Measurements from ENCODE around the gene ZNF605.
"Not testable (repeated sequence)": the region's sequence is repeated elsewhere in the genome, so short reads cannot be mapped to it uniquely, and the experiment has no call there.

ZNF605 gene

DNA sequence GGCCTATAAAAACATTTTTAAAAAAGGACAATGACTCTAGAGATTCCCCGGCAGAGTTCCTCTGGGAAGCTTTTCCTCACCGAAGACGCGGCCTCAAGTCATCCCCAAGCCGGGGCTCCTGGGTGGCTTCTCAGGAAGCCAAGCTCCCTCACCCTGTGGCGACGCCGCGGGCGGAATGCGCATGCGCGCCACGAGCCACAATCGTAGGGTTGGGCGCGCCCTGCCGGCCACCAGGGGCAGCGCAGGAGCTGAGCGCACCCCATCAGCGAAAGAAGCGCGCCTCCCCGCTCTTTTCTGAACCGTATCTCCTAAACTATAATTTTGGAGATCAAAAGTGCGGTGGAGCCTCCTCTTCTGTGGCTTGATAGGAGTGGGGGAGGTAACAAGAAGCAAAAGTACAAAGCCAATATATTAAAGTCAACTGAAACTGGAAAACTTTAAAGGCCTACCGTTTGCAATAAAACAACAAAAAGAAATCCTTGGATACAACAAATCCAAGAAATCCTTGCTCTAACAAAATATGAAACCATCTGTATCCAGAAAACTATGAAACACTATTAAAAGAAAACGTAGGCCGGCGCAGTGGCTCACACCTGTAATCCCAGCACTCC is 51.3 kb downstream of the ZNF605 start:
- DNase-seq: no peak

DNA sequence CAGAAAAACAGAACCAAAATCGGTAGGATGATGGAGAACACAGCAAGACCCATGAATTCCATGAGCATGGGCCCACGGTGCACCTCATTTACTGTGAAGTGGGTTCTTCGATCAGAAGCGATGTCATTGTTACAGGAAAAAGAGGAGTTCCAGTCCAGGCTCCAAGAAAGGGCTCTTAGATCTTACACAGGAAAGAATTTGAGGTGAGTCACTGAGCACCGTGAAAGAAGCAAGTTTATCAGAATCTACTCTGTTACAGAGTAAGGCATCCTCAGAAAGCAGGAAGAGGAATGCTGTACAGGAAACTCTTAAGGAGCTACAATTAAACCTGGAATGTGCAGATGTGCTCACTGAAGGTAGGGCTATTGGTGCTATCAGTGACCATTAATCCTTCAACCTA is 57.1 kb downstream of the ZNF605 start:
- no peak for DNase-seq

DNA sequence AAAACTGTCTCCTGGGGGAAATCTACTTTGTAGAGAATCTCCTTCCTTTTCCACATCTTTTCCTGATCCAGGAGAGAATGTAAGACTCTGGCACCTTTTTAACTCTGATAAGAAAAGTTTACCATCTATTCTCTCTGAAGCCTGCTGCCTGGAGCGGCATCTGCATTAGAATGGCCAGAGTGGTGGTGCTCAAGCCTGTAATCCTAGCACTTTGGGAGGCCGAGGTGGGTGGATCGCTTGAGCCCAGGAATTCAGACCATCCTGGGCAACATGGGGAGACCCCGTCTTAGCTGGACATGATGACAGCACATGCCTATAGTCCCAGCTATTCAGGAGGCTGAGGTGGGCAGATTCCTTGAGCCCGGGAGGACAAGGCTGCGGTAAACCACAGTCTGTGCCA is 67.3 kb downstream of the ZNF605 start:
- no peak for DNase-seq

DNA sequence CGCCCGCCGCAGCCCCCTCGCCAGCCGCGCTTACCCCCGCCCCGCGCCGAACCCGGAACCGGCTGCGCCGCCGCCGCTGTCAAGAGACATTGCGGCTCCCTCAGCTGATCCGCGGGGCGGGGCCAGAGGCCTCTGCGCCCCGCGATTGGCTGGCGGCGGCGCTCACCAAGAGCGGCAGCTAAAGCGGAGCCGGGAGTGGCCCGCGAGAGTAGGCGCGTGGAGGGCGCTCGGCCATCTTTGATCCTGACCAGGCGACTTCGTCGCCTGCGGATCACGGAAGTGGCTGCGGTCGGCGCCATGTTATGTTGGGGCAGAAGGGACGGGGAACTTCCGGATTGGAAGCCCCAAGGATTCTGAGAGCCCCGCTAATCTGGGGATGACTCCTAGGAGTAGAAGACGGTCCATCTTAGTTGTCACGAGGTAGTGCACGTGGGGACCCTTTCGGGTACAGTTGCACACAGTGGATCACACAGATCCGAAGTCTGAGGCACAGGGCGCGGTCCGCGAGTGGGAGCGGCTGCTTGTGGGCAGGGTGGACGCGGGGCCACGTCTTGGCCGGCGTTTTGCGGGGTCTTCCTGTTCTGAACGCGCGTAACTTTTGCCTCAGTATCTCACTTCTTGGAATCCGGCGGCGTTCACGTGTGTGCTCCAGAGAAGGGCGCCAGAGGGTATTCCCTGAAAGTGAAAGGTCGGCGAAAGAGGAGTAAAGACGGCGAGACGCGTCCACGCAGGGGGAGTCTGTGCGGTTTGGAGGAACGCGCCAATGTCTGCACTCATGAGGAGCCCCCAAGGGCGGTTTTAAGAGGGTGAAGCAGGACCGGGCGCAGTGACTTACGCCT is 68.4 kb downstream of the ZNF605 start, which contains the start of gene CHFR:
TSS of gene CHFR (minus strand) at position 93 of the 839 bp plus-strand sequence. CDS start 277 bp downstream, outside the sequence.
- peak; percentile 70 for DNase-seq

DNA sequence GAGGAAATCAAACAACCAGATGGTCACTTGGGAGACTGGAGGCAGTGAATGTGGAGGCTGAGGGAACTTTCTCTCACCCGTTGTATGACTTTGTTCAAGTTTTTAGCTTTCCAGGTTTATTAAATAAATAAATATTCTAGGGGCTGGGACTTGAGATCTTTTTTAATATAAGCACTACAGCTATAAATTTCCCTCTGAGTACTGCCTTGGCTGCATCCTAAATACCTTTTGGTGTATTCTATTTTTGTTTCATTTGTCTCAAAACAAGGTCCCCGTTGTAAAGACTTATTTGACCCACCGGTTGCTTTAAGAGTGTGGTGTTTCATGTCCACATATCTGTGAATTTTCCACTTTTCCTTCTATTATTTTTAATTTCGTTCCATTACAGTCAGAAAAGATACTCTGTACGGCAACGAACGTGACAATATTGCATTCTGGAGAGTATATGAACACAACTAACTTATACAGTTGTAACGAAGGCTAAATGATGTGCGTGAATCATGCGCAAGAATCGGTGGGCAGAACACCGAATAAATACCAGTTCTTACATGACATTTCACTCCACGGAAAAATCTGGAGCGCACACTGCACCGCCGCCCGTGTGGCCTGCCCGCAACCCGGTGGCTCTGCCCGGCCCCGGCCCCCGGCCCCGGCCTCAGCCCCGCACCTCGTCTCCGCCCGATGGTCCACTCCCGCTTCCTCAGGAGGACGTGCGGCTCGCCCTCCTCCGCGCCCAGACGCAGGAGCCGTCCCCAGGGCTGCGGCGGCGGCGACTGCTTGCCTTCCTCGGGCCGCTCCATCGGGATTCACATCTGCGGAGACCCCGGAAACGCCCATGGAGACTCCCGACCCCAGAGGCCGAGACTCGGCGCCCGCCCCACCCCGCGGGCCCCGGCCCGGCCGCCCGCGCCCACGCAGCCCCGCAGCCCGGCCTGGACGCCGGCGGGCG is 69.3 kb downstream of the ZNF605 start:
- no peak for DNase-seq

DNA sequence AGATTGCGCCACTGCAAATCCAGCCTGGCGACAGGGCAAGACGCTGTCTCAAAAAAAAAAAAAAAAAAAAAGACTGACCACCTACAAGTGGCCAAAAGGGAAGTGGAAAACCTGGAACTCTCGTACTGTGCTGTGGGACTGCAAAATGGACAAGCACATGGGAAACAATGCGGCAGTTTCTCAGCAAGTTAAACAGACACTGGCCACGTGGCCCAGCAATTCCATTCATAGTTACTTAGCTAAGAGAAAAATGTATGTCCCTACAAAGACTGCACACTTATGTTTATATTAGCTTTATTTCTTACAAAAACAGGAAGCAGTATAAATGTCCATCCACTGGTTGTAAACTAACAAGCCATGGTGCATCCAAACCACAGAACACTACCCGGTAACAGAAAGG is 74.3 kb downstream of the ZNF605 start:
- no peak for DNase-seq

DNA sequence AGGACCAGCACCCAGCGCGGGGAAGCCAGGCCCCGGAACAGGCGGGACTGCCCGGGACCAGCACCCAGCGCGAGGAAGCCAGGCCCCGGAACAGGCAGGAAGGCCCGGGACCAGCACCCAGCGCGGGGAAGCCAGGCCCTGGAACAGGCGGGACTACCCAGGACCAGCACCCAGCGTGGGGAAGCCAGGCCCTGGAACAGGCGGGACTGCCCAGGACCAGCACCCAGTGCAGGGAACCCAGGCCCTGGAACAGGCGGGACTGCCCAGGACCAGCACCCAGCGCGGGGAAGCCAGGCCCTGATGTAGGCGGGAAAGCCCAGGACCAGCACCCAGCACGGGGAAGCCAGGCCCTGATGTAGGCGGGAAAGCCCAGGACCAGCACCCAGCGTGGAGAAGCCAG is 81.5 kb downstream of the ZNF605 start:
- DNase-seq: not testable (repeated sequence)

DNA sequence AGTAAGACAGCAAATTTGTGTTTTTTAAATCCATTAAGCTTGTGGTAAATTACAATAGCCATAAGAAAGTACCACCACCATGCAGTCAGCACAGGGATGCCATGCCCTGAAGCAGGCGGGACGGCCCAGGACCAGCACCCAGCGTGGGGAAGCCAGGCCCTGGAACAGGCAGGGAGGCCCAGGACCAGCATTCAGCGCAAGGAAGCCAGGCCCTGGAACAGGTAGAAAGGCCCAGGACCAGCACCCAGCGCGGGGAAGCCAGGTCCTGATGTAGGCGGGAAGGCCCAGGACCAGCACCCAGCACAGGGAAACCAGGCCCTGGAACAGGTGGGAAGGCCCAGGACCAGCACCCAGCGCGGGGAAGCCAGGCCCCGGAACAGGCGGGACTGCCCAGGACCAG is 81.9 kb downstream of the ZNF605 start:
- DNase-seq: no peak

DNA sequence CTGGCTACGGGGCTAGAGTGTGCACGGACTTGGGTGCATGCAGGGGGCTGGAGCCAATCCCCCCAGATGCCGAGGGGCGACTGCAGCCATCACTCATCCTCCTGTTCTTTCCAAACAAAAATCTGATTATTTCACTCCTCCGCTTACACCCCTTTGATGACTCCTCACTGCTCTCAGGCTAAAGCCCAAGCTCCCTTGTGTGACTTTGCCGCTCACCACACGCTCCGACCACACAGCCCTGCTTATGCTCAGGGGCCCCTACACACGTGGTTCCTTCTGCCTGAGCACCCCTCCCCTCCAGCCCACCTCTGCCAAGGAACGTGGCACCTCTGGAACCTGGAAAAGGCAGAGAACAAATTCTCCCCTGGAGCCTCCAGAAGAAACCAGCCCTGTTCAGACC is 82.4 kb downstream of the ZNF605 start:
- DNase-seq: no peak

DNA sequence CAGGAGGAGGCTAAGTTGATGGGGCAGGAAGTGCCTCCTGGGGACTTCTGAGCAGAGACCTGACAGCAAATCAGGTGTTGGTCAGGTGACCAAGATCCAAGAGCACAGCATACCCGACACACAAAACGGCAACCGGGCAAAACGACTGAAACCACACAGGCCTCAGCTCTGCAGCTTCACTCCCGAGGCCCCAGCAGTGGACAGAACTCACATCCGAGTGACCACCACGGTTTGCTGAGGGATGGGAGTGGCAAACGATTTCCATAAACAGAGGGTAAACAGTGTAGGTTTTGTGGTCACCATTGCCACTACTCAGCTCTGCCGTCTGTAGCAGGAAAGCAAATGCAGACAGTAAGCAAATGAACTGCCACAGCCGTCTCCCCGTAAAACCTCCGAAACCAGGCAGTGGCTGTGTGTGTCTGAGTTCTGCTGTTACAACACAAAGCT is 83.1 kb downstream of the ZNF605 start:
- no peak for DNase-seq

DNA sequence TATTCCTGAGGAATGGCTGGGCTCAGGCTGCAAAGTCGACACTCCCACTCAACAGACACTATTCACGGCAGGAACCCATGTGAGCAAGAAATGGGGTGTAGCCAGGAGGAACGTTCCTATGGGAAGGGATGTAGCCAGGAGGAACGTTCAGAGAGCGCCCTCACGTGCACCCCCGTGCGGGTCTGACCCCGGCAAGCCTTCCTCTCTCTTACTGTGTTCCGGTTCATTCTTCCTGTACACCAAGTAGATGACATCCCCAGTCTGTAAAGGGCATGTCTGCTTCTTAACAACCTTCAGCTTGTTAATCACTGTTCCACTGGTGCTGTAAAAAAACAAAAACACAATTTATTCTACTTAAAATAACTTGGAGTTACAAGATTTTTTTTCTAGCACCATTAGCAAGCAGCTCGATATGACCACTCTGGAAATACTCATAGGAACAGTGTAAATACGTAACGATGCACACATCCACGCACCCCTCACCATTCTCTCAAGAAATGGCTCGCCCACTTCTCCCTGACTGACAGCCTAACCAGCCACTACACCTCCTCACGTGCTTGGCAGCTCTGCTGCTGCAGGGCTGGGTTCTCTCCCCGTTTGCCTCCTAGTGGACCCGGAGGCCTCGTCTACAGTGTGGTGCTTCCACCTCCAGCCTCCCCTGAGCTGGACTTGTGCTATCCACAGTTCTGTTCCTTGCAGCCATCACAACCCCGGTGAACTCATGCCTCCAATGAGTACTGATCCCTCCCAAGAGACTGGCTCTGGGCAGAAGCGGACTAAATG is 83.8 kb downstream of the ZNF605 start:
- DNase-seq: no peak

DNA sequence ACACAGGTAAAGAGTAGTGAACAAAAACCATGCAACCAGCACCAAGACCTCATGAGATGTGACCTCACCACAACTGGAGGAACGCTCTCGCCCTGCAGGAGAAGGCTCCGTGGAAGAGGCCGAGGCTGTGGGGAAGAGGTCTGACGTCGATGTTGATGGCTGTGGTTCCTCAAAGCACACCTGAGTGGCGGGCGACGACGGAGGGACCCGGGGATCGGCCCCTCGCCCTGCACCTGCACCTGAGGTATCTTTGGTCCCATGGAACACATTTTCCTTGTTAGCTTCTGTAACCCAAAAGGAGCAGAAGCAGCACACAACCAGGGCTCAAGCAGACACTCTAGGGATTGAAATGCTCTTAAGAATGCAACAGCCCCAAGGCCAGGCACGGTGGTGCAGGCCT is 86.6 kb downstream of the ZNF605 start:
- DNase-seq: no peak
